PC-3 (cell line): ENCODE results near the gene GPR63. TPM values are rescaled to one million over a fixed set of nuclear protein-coding genes. Genes with fewer than 3 reads are reported as not detected.

Experiments used
- ATAC-seq: fragments of 200-7000 bp; cut with Tn5 transposase; 2 replicates; pipeline ENCODE4 v1.9.1; 2020; ENCODE audit warnings: mild to moderate bottlenecking, moderate library complexity
- BruUV-seq: library from RNA; stranded (reverse); fragments of 400-500 nt; replicated peaks from 2 replicates; lab custom pipeline; 2021; lab: Mats Ljungman, UMichigan
- CTCF ChIA-PET: fragments of 300-600 bp; sonication (Branson Sonifier 250); formaldehyde crosslinking; loops from one replicate; lab custom pipeline; 2022; ENCODE audit warnings: antibody characterized with exemption; lab: Charles Lee
- POLR2A ChIA-PET: fragments of 300-600 bp; sonication (Branson Sonifier 250); formaldehyde crosslinking; loops from one replicate; lab custom pipeline; 2022; ENCODE audit warnings: antibody characterized with exemption; ENCODE audit not compliant: unreplicated experiment; lab: Charles Lee
- DNase-seq: peaks from one replicate; pipeline ENCODE4 v3.0.0-alpha.2; 2015
- H2AFZ ChIP-seq: fragments of 300-600 bp; sonication (generic); 2 replicates; pipeline ENCODE4 v1.6.0; 2016; ENCODE audit warnings: antibody characterized with exemption, low read length
- H3F3A ChIP-seq: fragments of 300-600 bp; sonication (generic); one replicate; pipeline ENCODE4 v1.6.0; 2017; ENCODE audit warnings: antibody characterized with exemption, low read length, control low read depth, mild to moderate bottlenecking; ENCODE audit not compliant: unreplicated experiment
- H3K27ac ChIP-seq: fragments of 300-600 bp; sonication (generic); 2 replicates; pipeline ENCODE4 v1.5.1; 2016; ENCODE audit warnings: mild to moderate bottlenecking, low read length
- H3K27me3 ChIP-seq: fragments of 300-600 bp; sonication (generic); 2 replicates; pipeline ENCODE4 v1.6.1; 2016; ENCODE audit warnings: low read length, mixed read lengths
- H3K36me3 ChIP-seq: fragments of 300-600 bp; sonication (generic); 2 replicates; pipeline ENCODE4 v1.6.1; 2016; ENCODE audit warnings: low read depth, mixed run types, low read length, mixed read lengths
- H3K4me1 ChIP-seq: fragments of 300-600 bp; sonication (generic); 2 replicates; pipeline ENCODE4 v1.5.1; 2016; ENCODE audit warnings: low read length; ENCODE audit not compliant: insufficient read depth
- H3K4me2 ChIP-seq: fragments of 300-600 bp; sonication (generic); 2 replicates; pipeline ENCODE4 v1.6.0; 2016; ENCODE audit warnings: low read length
- H3K4me3 ChIP-seq: fragments of 300-600 bp; sonication (generic); 2 replicates; pipeline ENCODE4 v1.5.1; 2016; ENCODE audit warnings: mild to moderate bottlenecking, low read length, mixed read lengths
- H3K79me2 ChIP-seq: fragments of 300-600 bp; sonication (generic); 2 replicates; pipeline ENCODE4 v1.6.1; 2017; ENCODE audit warnings: low read length, mixed read lengths
- H3K9ac ChIP-seq: fragments of 300-600 bp; sonication (generic); 2 replicates; pipeline ENCODE4 v1.6.0; 2016; ENCODE audit warnings: mild to moderate bottlenecking, low read length
- H3K9me2 ChIP-seq: fragments of 300-600 bp; sonication (generic); replicated peaks from 2 replicates; pipeline ENCODE4 v1.6.1; 2016; ENCODE audit warnings: mixed run types, low read length, mixed read lengths
- H3K9me3 ChIP-seq: fragments of 300-600 bp; sonication (generic); 2 replicates; pipeline ENCODE4 v1.6.1; 2016; ENCODE audit warnings: low read length, mixed read lengths
- H4K20me1 ChIP-seq: fragments of 300-600 bp; sonication (generic); 2 replicates; pipeline ENCODE4 v1.6.1; 2016; ENCODE audit warnings: low read length, mixed read lengths
- CTCF ChIP-seq: fragments of 300-600 bp; sonication (generic); conservative IDR thresholded peaks from 2 replicates; pipeline ENCODE4 v1.5.1; 2017; ENCODE audit warnings: antibody characterized with exemption, low read depth, mild to moderate bottlenecking, low read length
- EZH2 ChIP-seq: fragments of 300-600 bp; sonication (generic); IDR thresholded peaks from one replicate; pipeline ENCODE4 v1.6.1; 2017; ENCODE audit warnings: antibody characterized with exemption, mild to moderate bottlenecking, low read length; ENCODE audit not compliant: unreplicated experiment
- EZH2phosphoT487 ChIP-seq: fragments of 300-600 bp; sonication (generic); IDR thresholded peaks from 2 replicates; pipeline ENCODE4 v1.6.1; 2018; ENCODE audit warnings: mild to moderate bottlenecking, antibody characterized with exemption, low read length, borderline replicate concordance
- intact Hi-C: fragments of 100-400 bp; cut with micrococcal nuclease; formaldehyde crosslinking; loops from 2 replicates; pipeline ENCODE4 v1.9.0; 2023
- total RNA-seq: library from RNA; depleted of rRNA; stranded (reverse); fragments of >200 nt; gene quantifications from 2 replicates; pipeline ENCODE4 v1.2.3, GENCODE V29; 2014

The GPR63 gene
- total RNA-seq, 1 experiment from 2014 or later = 0.07 TPM

DNA sequence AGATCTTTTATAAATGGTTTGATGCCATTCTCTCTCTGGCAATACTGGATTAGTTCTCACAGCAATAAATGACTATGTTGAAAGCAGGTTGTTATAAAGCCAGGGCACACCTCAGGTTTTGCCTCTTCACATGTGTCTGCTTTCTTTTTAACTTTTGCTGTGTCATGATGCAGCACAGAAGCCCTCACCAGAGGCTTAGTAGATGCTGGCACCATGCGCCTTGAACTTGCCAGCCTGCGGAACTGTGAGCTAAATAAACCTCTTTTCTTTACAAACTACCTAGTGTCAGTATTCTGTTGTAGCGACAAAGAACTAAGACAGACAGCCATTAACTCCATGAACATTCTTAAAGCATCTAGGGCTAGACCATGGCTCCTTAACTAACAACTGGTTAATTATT, 15.3 kb upstream of the GPR63 start:
- no peaks in the 10 kb centered on the region for H3F3A ChIP-seq
- H3K36me3 ChIP-seq = no peaks in the 10 kb centered on the region
- H3K9me3 ChIP-seq = no peaks in the 10 kb centered on the region
- no peaks in the 10 kb centered on the region for H4K20me1 ChIP-seq
- ATAC-seq (no peak), DNase-seq (no peak)
- TF ChIP-seq CTCF (no peak), EZH2phosphoT487 (no peak), EZH2 (no peak)
- BruUV-seq = no TSS peak
- no peaks in the 10 kb centered on the region for H3K79me2 ChIP-seq
- ChIA-PET POLR2A (no interaction called here), CTCF (no interaction called here)
- no peak overlapping the region for H3K4me2 ChIP-seq
- H3K4me3 ChIP-seq = no peak overlapping the region
- 0 out of 2 replicates have a peak, but pooled peaks cover 4% of the 10 kb centered on the region for H3K27me3 ChIP-seq
- H2AFZ ChIP-seq = no peak overlapping the region
- H3K4me1 ChIP-seq = no peaks in the 10 kb centered on the region
- intact Hi-C loops = no loop called here
- H3K9ac ChIP-seq = no peak overlapping the region
- H3K27ac ChIP-seq = no peak overlapping the region
- no peaks in the 10 kb centered on the region for H3K9me2 ChIP-seq

DNA sequence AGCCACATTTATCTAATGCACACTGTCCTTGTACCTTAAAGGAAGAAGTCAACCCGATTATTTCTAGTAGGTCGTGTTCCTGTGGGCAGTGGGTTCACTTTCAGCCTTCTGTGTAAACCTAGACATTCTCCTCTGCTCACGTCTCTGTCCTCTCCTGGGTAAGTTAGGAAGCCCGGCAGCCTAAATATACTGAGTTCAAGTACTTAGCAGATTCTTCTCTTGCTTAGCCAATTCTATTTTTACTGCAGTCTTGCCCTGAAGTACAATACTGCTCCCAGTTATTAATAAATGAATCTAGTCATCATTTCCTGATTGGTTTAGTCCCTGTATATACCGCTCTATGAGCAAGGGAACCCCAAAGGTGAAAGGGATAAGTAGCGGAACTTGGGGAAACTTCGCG, 14.6 kb upstream of the GPR63 start:
- Histone ChIP-seq H3K9me2 (no peaks in the 10 kb centered on the region), H3K4me1 (no peaks in the 10 kb centered on the region), H3K79me2 (no peaks in the 10 kb centered on the region), H2AFZ (no peak overlapping the region), H3K4me2 (no peak overlapping the region), H3K9ac (no peak overlapping the region), H3K36me3 (no peaks in the 10 kb centered on the region), H3K27ac (no peak overlapping the region), H3K27me3 (0 out of 2 replicates have a peak, but pooled peaks cover under 1% of the 10 kb centered on the region), H4K20me1 (no peaks in the 10 kb centered on the region), H3K4me3 (no peak overlapping the region), H3K9me3 (no peaks in the 10 kb centered on the region), H3F3A (no peaks in the 10 kb centered on the region)
- ATAC-seq (no peak), DNase-seq (no peak)
- ChIA-PET POLR2A (no interaction called here), CTCF (no interaction called here)
- TF ChIP-seq EZH2 (no peak), CTCF (no peak), EZH2phosphoT487 (no peak)
- no TSS peak for BruUV-seq
- intact Hi-C loops = no loop called here

DNA sequence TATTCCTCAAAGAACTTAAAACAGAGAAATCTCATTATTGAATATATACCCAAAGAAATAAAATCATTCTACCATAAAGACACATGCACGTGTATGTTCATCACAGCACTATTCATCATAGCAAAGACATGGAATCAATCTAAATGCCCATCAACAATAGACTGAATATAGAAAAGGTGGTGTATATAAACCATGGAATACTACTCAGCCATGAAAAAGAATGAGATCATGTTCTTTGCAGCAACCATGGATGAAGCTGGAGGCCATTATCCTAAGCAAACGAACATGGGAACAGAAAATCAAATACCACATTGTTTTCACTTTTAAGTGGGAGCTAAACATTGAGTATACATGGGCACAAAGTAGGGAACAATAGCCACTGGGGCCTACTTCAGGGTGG, 12.3 kb upstream of the GPR63 start:
- ChIA-PET POLR2A (no interaction called here), CTCF (no interaction called here)
- Histone ChIP-seq H3K27me3 (no peaks in the 10 kb centered on the region), H3K4me2 (no peak overlapping the region), H3K9me2 (no peaks in the 10 kb centered on the region), H3K9me3 (no peaks in the 10 kb centered on the region), H3K27ac (no peak overlapping the region), H3K79me2 (no peaks in the 10 kb centered on the region), H3K9ac (no peak overlapping the region), H3F3A (no peaks in the 10 kb centered on the region), H3K4me3 (no peak overlapping the region), H3K4me1 (no peaks in the 10 kb centered on the region), H2AFZ (no peak overlapping the region), H3K36me3 (no peaks in the 10 kb centered on the region), H4K20me1 (no peaks in the 10 kb centered on the region)
- ATAC-seq (no peak), DNase-seq (no peak)
- no peak for TF ChIP-seq EZH2phosphoT487
- no peak for TF ChIP-seq EZH2
- TF ChIP-seq CTCF = no peak
- BruUV-seq = no TSS peak
- intact Hi-C loops = no loop called here
